Measurements from ENCODE around the gene C2CD4C. TPM values are rescaled to one million over a fixed set of nuclear protein-coding genes. Genes with fewer than 3 reads are reported as not detected.

Gene C2CD4C
- total and polyA plus RNA-seq, 2 of the 13 experiments (the other 11 are each of a cell fraction or from before 2014, with no cell fraction given) = not detected

GRCh38 chr19:452829-453228 is 43.9 kb upstream of the C2CD4C start:
- Histone ChIP-seq H3K36me3 (replicated peaks in 1 of 2; ENCODE audit: control insufficient read depth in 1 of 2, insufficient read depth in 2 of 2, low read length in 2 of 2) (no peaks in the 10 kb centered on the region), H3K27ac (ENCODE audit: extremely low read length, insufficient read depth, low read length) (no peak overlapping the region), H3K9ac (ENCODE audit: insufficient read depth, low read depth, low read length) (no peak overlapping the region), H3K4me2 (ENCODE audit: low read depth, low read length) (no peak overlapping the region), H4K20me1 (ENCODE audit: insufficient read depth, low read length) (peaks cover 35% of the 10 kb centered on the region; the same call in 1 of the 2 replicates), H2AFZ (ENCODE audit: low read length) (no peak overlapping the region), H3K79me2 (ENCODE audit: insufficient read depth, low read length) (no peaks in the 10 kb centered on the region), H3K9me3 (ENCODE audit: low read length) (no peaks in the 10 kb centered on the region), H3K4me1 (ENCODE audit: insufficient read depth, low read length) (peaks cover 14% of the 10 kb centered on the region), H3K27me3 (ENCODE audit: control insufficient read depth in 1 of 2, insufficient read depth in 2 of 2, low read length in 2 of 2) (no peaks in the 10 kb centered on the region), H3K4me3 (replicated peaks in 1 of 3; ENCODE audit: insufficient read depth in 1 of 3, low read depth in 2 of 3, low read length in 3 of 3) (no peak overlapping the region)
- CTCF ChIA-PET (ENCODE audit: low intra/inter-chr PET ratio, low total read pairs) = no interaction called here
- in situ Hi-C loops (cut with HindIII; ENCODE audit: extremely low pct_ligation_motif_present, low pct_unique_long_range_greater_than_20kb) = no loop called here
- DNase-seq (ENCODE audit: low spot score) (no peak), FAIRE-seq (no peak), ATAC-seq (no peak)
- no peak for TF ChIP-seq EHMT2 (IDR thresholded peaks at IDR 0.05; ENCODE audit: borderline replicate concordance, low read depth, low read length)
- TF ChIP-seq KMT2A (CRISPR knock-in tag; IDR thresholded peaks at IDR 0.05) = no peak
- TF ChIP-seq HOXA5 (CRISPR knock-in tag; IDR thresholded peaks at IDR 0.05) = no peak
- no peak for TF ChIP-seq ZNF282 (IDR thresholded peaks at IDR 0.05; ENCODE audit: partially characterized antibody)
- TF ChIP-seq SCMH1 (CRISPR knock-in tag; IDR thresholded peaks at IDR 0.05; ENCODE audit: borderline replicate concordance) = no peak
- no peak for TF ChIP-seq ZNF225 (CRISPR knock-in tag; IDR thresholded peaks at IDR 0.05)
- TF ChIP-seq ZNF30 (CRISPR knock-in tag; IDR thresholded peaks at IDR 0.05) = no peak
- TF ChIP-seq MED8 (CRISPR knock-in tag; IDR thresholded peaks at IDR 0.05; ENCODE audit: insufficient replicate concordance) = no peak
- TF ChIP-seq, protein P1, sequence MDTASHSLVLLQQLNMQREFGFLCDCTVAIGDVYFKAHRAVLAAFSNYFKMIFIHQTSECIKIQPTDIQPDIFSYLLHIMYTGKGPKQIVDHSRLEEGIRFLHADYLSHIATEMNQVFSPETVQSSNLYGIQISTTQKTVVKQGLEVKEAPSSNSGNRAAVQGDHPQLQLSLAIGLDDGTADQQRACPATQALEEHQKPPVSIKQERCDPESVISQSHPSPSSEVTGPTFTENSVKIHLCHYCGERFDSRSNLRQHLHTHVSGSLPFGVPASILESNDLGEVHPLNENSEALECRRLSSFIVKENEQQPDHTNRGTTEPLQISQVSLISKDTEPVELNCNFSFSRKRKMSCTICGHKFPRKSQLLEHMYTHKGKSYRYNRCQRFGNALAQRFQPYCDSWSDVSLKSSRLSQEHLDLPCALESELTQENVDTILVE (CRISPR knock-in tag; IDR thresholded peaks at IDR 0.05) = no peak
- no peak for TF ChIP-seq ZNF333 (CRISPR knock-in tag; IDR thresholded peaks at IDR 0.05; ENCODE audit: borderline replicate concordance)
- POLR2A ChIA-PET = no interaction called here
- 82% methylated on average over 14 of the region's 16 CpGs for WGBS (ENCODE audit: low lambda C conversion rate)
- intact Hi-C loops (cut with micrococcal nuclease; ENCODE audit: unreplicated experiment) = no loop called here
- no TSS peak for BruUV-seq (replicated peaks)
